Mammary epithelial cell (primary cell): ENCODE data around the gene STK11.

Experiments used
- EZH2 ChIP-seq: IDR thresholded peaks from 2 replicates; pipeline ENCODE4 v1.6.1; 2012; ENCODE audit warnings: low read length, inconsistent platforms, borderline replicate concordance
- TF ChIP-seq, protein P1 (sequence below), 2 donors: IDR thresholded peaks in 1 of 2; conservative IDR thresholded peaks in 1 of 2; 2 replicates each; pipeline ENCODE4 v1.5.1; 2011 to 2012; ENCODE audit warnings: inconsistent platforms in 2 of 2, low read length in 2 of 2, mild to moderate bottlenecking in 2 of 2, control low read depth in 1 of 2, low read depth in 1 of 2; ENCODE audit not compliant: insufficient read depth in 1 of 2; ENCODE audit errors: extremely low read depth in 1 of 2

DNA sequence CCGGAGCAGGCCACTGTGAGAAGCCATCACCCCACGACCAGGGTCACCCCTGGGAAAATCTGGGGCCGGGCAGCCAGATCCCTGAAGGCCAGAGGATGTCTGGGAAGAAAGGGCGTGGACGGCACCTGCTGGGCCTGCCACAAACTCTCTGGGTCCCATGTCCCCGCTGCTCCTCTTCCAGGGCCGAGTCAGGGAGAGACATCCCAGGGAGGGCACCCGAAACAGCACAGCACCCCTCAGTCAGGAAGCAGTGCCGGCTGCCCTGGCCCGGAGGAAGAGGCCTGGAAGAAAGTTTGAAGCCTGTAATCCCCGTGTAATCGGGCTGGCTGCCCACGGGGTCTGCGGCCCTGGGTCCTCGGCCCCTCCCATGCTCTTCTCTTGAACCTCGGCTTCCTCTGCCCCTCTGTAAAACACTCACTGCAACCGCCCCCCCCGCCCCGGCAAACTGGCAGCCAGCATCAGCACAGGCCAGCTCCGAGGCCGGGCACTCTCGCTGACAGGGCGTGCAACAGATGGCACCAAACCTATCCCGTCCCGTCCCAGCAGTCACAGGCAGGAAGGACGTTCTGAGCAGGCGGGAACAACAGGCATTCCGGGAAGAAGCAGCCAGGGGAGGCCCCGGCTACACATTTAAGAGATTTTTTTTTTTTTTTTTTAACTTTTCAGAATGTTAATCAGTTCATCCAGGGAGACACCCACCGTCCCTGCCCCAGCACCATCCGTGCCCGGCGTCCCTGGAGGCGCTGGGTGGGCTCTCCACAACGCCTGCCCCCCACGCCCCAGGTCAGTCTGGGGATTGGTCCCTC, 33.0 kb upstream of the STK11 start:
- no peak for TF ChIP-seq EZH2
- TF ChIP-seq, protein P1, sequence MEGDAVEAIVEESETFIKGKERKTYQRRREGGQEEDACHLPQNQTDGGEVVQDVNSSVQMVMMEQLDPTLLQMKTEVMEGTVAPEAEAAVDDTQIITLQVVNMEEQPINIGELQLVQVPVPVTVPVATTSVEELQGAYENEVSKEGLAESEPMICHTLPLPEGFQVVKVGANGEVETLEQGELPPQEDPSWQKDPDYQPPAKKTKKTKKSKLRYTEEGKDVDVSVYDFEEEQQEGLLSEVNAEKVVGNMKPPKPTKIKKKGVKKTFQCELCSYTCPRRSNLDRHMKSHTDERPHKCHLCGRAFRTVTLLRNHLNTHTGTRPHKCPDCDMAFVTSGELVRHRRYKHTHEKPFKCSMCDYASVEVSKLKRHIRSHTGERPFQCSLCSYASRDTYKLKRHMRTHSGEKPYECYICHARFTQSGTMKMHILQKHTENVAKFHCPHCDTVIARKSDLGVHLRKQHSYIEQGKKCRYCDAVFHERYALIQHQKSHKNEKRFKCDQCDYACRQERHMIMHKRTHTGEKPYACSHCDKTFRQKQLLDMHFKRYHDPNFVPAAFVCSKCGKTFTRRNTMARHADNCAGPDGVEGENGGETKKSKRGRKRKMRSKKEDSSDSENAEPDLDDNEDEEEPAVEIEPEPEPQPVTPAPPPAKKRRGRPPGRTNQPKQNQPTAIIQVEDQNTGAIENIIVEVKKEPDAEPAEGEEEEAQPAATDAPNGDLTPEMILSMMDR (conservative IDR thresholded peaks at IDR 0.05 in 1 of 2, IDR thresholded peaks at IDR 0.05 in 1 of 2; ENCODE audit: extremely low read depth in 1 of 2, insufficient read depth in 1 of 2, low read depth in 1 of 2, low read length in 2 of 2), result no peak
